Measurements from ENCODE around the gene NOTCH4.
A peak's percentile ranks its signal among the peaks of the same experiment; 100 is the strongest.

NOTCH4 gene

GRCh38 chr6:32182555-32182981, 41.3 kb downstream of the NOTCH4 start:
- H3K9me3 ChIP-seq (ENCODE audit: severe bottlenecking), result no peaks in the 10 kb centered on the region
- no peaks in the 10 kb centered on the region for H3K27me3 ChIP-seq (ENCODE audit: insufficient read depth, low read depth, severe bottlenecking)
- H3K27ac ChIP-seq, result peak overlapping the region; percentile 25; the same call in 1 of the 2 replicates
- DNase-seq, result no peak
- TF ChIP-seq, protein P1, sequence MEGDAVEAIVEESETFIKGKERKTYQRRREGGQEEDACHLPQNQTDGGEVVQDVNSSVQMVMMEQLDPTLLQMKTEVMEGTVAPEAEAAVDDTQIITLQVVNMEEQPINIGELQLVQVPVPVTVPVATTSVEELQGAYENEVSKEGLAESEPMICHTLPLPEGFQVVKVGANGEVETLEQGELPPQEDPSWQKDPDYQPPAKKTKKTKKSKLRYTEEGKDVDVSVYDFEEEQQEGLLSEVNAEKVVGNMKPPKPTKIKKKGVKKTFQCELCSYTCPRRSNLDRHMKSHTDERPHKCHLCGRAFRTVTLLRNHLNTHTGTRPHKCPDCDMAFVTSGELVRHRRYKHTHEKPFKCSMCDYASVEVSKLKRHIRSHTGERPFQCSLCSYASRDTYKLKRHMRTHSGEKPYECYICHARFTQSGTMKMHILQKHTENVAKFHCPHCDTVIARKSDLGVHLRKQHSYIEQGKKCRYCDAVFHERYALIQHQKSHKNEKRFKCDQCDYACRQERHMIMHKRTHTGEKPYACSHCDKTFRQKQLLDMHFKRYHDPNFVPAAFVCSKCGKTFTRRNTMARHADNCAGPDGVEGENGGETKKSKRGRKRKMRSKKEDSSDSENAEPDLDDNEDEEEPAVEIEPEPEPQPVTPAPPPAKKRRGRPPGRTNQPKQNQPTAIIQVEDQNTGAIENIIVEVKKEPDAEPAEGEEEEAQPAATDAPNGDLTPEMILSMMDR (IDR thresholded peaks at IDR 0.05; ENCODE audit: low read depth, low read length), result no peak
- peaks cover 65% of the 10 kb centered on the region for H3K36me3 ChIP-seq
- H3K4me3 ChIP-seq (ENCODE audit: low read depth, low read length), result no peak overlapping the region

DNA sequence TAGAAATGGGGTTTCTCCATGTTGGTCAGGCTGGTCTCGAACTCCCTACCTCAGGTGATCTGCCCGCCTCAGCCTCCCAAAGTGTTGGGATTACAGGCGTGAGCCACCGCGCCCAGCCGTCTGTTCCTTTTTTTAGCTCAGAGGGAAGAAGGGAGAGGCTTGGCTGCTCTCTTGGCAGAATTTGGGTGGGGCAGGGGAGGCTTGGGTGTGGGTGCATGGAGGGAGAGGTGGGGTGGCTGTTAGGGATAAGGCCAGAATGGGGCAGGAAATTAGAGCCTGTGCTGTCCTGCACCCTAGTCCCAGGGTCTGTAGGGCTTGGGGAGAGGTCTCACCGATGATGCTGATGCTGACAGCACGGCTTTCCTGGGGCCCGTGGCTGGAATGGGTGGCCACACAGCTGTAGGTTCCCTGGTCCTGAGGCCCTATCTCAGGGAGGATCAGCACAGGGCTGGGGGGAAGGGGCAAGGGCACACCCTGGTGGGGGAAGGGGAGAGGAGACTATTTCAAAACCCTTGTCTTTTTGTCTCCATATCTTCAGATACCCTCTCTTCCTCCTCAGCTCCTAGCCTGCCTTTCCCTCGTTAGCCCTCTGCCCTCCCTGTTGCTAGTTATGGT, 41.8 kb downstream of the NOTCH4 start:
- DNase-seq, result no peak
- Histone ChIP-seq H3K9me3 (ENCODE audit: severe bottlenecking) (no peaks in the 10 kb centered on the region), H3K36me3 (peaks cover 60% of the 10 kb centered on the region), H3K27me3 (ENCODE audit: insufficient read depth, low read depth, severe bottlenecking) (no peaks in the 10 kb centered on the region), H3K27ac (peak overlapping the region; percentile 25; the same call in 1 of the 2 replicates), H3K4me3 (ENCODE audit: low read depth, low read length) (no peak overlapping the region)
- TF ChIP-seq, protein P1 (IDR thresholded peaks at IDR 0.05; ENCODE audit: low read depth, low read length), result no peak

DNA sequence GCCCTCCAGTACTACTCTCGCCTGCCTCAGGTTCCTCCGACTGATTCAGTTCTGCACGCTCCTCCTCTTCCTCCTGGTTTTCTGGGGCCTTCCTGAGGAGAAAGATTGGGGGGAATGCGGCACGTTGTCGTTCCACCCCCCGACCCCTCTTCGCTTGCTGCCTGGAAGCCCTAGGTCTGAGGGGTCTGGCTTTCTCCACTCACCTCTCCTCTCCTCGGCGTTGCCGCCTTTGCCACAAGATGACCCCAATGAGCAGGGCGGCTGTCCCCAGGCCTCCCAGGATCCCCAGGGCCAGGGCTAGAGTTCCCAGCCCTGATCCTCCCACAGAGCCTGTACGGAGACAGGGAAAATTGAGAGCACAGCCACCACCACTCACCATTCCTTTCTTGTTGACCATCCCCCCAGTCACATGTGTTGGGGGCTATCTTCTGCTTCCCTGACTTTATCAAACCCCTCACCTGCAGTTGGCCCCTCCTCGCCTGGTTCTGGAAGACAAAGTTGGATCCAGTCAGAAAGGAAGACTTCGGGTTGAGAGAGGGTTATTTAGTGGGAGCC, 42.6 kb downstream of the NOTCH4 start:
- DNase-seq, result no peak
- no peaks in the 10 kb centered on the region for H3K9me3 ChIP-seq (ENCODE audit: severe bottlenecking)
- TF ChIP-seq, protein P1 (IDR thresholded peaks at IDR 0.05; ENCODE audit: low read depth, low read length), result no peak
- H3K36me3 ChIP-seq, result peaks cover 52% of the 10 kb centered on the region
- H3K27me3 ChIP-seq (ENCODE audit: insufficient read depth, low read depth, severe bottlenecking), result no peaks in the 10 kb centered on the region
- H3K27ac ChIP-seq, result no peak overlapping the region
- no peak overlapping the region for H3K4me3 ChIP-seq (ENCODE audit: low read depth, low read length)

DNA sequence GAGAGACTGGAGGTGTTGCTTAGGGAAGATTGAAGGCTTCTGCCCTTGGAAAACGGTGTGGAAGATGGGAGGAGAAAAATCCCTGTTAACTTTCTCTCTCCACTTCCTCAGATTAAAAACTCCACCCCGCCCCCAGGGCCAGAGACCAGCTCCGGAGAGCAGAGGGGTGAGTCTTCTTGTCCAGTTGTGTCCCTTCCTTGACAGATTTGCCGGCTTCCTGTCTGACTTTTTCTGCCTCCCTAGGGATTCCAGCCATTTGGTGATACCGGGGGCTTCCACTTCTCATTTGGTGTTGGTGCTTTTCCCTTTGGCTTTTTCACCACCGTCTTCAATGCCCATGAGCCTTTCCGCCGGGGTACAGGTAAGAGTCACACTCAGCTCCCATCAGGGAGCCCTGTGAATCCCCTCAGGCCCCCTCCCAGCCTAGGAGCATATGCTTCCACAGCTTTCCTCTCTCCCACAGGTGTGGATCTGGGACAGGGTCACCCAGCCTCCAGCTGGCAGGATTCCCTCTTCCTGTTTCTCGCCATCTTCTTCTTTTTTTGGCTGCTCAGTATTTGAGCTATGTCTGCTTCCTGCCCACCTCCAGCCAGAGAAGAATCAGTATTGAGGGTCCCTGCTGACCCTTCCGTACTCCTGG, 44.0 kb downstream of the NOTCH4 start:
- TF ChIP-seq, protein P1 (IDR thresholded peaks at IDR 0.05; ENCODE audit: low read depth, low read length), result no peak
- Histone ChIP-seq H3K27ac (no peak overlapping the region), H3K36me3 (peaks cover 48% of the 10 kb centered on the region), H3K27me3 (ENCODE audit: insufficient read depth, low read depth, severe bottlenecking) (no peaks in the 10 kb centered on the region), H3K9me3 (ENCODE audit: severe bottlenecking) (no peaks in the 10 kb centered on the region), H3K4me3 (ENCODE audit: low read depth, low read length) (no peak overlapping the region)
- no peak for DNase-seq

DNA sequence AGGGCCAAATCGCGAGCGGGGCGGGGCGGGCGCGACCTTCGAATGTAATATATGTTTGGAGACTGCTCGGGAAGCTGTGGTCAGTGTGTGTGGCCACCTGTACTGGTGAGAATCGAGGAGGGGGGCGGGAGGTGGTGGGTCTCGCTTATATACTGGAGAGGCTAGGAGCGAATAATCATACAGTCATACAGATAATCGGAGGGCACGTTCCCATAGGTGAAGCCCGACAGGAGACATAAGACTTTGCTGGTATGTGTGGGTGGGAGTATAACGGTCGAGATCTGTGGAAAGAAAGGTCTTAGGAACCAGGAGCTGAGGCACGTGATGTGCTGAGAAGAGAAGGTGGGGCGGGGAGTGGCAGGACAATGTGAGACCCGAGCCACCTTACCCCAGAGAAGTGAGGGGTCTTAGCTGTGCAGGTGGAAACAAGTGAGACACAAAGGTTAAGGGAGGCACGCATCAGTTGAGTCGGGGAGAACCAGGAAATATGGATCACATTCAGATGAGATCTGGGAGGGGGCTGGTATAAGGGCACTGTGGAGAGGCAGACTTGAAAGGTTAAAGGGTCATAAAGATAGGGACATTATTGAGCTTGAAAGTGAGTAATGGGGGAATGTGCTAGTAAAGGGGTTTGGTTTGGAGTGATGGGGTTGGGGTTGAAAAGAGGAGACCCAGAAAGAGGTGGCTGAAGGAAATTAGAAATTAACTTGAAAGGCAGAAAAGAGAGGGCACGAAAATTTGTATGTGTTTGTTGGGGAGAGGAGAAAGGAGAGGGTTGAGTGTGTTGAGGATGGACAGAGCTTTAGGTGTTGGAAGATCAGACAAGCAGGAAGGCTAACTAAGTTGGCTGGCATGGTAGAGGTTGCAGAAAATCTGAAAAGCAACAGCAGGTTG, 45.1 kb downstream of the NOTCH4 start:
- Histone ChIP-seq H3K27ac (peak overlapping the region; percentile 96), H3K4me3 (ENCODE audit: low read depth, low read length) (peak overlapping the region; percentile 85), H3K9me3 (ENCODE audit: severe bottlenecking) (no peaks in the 10 kb centered on the region), H3K36me3 (peaks cover 42% of the 10 kb centered on the region), H3K27me3 (ENCODE audit: insufficient read depth, low read depth, severe bottlenecking) (no peaks in the 10 kb centered on the region)
- TF ChIP-seq, protein P1 (IDR thresholded peaks at IDR 0.05; ENCODE audit: low read depth, low read length), result no peak
- no peak for DNase-seq

Measured in WERI-Rb-1 (cell line).